Femur (tissue), 1 donor: ENCODE measurements around the gene CAST.
A peak's percentile ranks its signal among the peaks of the same experiment; 100 is the strongest.

Experiments
- DNase-seq: peaks from one replicate; pipeline ENCODE4 v3.0.0-alpha.2; 2017

CAST gene

GRCh38 chr5:96648593-96648992 is 13.6 kb upstream of the CAST start:
- no peak for DNase-seq

- no peak for DNase-seq
Observed at GRCh38 chr5:96649251-96649662, 12.9 kb upstream of the CAST start.

DNA sequence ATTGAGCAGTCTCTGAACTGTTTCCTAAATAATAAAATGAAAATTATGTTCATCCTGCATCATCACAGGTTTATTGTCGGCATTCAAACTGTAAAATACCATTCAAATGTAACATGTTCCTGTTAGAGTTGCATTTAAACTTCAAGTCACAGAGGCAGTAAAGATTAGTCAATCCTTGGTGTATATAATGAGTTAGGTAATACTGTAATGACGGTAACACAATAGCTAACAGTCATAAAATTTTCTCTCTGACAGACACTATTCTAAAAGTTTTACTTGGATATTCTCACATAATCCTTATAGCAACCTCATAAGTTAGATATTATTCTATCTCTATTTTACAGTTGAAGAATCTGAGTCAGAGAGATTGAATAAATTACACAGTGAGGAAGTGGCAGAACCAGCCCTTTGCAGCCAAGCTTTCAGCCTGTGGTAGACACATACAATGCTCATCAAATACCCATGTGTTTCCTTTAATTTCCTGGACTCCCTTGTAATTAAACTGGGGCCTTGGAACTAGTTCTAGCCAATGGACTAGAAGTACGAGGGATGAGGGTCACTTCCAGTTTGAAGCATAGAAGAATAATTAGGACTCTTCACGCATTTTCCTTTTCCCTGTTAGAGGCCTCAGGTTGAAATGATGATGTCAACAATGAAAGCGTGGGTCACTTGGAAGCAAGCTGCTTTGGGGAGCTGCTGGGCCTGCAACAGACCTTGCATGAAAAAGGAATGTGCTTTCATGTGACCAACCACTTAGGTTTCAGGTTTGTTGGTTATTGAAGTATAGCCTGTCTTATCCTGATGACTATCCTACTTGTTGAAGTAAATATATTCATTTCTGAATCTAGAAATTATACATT is 12.3 kb upstream of the CAST start:
- DNase-seq: no peak

DNA sequence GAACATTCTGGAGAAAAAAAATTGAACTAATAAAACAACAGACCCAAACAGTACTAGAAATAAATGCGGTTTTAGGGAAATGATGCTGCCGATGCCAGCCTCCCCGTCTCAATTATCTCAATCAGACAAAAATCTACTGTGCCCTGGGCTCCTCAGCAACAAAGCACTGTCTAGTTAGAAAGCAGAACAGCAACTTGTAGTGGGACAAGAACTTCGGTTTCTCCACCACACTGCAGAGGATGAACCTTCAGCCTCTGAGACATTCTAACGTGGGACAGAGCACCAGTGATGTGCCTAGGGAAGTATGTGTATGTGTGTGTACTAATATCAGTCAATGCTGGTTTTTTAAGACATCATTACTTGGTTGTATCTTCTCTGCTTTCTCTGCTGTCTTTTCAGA is 11.1 kb upstream of the CAST start:
- no peak for DNase-seq

- no peak for DNase-seq
Observed at GRCh38 chr5:96651948-96652753, 10.0 kb upstream of the CAST start.

DNA sequence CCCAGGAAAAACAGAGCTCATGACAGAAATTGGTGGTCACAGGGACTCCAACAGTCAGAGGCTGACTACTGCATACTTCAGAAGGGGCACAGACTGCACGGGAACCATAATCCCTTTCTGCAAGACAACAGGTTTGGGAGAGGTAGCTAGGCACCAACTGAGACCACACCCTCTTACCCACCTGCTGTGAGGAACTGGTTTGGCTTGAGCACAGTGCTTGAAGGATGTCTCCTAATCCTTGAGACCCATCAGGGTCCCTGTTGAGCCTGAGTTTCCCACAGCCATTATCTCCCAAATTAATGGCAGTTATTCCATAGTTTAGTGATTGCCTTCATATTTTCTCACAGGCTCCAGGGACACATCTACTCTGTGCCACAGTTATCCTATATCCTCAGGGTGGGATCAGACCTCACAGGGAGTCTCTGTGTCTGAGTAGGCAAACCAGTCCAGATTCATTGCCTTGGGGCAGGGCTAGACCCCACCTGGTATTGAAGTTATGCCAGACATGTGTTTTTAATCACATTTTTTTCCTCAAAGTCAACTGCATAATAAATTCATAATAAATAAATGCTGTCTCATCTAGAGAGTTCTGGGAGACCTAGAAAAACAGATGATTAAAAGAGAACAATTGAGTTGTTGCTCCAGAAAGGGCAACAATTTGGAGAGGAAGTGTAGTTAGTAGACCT is 9.3 kb upstream of the CAST start:
- no peak for DNase-seq

DNA sequence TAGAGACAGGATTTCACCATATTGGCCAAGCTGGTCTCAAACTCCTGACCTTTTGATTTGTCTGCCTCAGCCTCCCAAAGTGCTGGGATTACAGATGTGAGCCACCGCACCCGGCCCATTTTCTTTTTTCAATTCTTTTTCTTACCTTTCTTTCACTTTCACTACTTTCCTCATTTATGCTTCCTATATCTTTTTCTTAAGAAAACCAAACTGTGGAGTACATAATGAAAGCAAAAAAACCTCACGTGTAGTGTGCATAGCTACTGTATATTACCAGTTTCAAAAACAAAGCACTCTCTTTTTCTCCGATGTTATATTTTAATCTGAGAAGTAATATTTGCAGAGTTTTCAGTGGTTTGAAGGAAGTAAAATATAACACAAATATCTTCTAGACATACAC is 8.0 kb upstream of the CAST start:
- no peak for DNase-seq

DNA sequence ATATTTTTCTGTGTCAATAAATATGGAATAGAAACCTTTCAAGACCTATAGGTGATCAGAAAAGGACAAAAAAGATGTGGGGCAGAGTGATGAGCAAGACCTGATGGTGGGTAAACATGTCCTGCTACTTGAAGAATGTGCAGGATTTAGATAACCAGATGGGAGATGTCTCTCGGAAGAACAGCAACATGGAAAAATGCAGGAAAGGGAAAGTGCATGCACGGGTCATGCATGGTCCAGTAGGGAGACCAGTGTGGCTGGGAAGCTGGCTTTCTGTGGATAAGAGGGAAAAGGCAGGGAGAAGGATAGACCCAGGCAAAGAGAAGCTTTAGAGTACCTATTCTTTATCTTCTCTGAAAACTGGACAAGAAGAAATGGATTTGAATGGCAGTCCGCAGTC is 7.1 kb upstream of the CAST start:
- no peak for DNase-seq

DNA sequence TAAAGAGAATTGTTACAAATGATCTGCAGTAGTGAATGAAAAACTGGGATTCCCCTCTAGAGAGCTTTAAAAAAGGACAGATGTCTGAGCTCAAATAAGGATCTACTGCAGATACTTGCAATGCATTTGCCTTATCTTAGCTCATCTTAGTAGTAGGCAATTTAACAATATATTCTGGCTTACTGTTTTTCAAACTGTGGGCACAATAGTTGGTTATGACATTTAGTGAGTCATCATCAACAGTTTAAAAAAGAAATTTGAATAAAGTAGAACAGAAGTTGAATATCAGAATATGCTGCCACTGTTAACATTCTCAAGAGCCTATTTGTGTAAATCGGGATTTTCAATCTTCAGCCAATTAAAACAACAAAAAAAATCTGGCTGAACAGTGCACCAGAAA is 6.7 kb upstream of the CAST start:
- DNase-seq: no peak

GRCh38 chr5:96657068-96657467 is 5.1 kb upstream of the CAST start:
- peak; percentile 36 for DNase-seq

DNA sequence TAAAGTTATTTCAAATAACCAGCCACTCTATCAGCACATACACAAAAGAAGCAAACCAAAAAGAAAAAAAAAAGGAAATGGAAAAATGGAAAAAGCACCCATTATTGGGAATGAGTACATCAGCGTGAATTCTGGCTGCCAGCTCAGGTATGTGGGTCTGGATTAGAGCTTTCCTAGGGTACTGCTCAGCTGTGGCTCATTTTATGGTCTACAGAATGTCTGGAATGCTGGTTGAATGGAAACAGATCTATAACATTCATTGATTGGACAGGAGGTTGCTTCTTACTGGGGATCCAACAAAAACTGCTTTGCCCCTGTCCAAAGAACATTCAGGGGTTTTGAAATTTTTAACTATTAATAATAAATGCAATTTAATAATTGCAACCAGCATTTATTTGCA is 3.9 kb upstream of the CAST start:
- DNase-seq: no peak

GRCh38 chr5:96659170-96659569 is 3.0 kb upstream of the CAST start:
- no peak for DNase-seq

GRCh38 chr5:96660971-96661854 is 963 bp upstream of the CAST start:
- peak; percentile 40 for DNase-seq

GRCh38 chr5:96662725-96663518 is 746 bp downstream of the CAST start:
- DNase-seq: peak; percentile 95

DNA sequence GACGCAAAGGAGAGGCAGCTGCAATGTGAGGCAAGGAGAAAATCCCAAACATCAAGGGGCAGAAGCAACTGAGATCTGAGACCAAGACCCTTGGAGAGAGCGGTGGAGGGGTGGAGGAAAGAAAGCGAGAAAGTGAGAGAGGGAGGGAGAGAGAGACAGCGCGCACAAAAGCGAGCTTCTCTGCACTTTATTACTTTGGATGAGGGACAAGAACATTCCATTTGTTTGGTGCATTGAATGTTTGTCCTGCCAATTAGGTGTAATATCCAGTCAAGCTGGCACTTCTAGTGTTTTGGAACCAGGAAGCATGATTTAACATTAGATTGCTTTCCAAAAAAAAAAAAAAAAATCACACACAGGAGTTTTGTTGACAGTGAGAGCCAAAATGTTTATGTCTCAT is 1.4 kb downstream of the CAST start:
- DNase-seq: peak; percentile 18

GRCh38 chr5:96664669-96665068 is 2.5 kb downstream of the CAST start:
- no peak for DNase-seq

DNA sequence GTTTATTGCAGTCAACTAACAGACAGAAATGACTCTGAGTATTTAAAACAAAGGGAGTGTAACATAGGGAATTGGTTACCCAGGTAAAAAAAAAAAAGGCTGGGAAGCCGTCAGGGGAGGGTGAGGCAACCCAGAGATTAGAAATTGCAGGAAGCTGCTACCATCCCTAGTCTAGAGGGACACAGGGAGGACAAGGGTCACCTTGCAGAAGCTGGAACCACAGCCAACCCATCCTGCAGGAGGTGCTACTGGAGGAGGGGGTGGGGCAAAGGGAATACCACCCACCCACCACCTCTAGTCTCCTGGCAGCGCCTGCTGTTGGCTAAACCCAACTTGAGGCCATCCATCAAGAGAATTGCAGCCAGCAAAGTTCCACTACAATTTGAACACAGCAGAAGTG is 6.5 kb downstream of the CAST start:
- no peak for DNase-seq

GRCh38 chr5:96669909-96670308 is 7.7 kb downstream of the CAST start:
- no peak for DNase-seq

DNA sequence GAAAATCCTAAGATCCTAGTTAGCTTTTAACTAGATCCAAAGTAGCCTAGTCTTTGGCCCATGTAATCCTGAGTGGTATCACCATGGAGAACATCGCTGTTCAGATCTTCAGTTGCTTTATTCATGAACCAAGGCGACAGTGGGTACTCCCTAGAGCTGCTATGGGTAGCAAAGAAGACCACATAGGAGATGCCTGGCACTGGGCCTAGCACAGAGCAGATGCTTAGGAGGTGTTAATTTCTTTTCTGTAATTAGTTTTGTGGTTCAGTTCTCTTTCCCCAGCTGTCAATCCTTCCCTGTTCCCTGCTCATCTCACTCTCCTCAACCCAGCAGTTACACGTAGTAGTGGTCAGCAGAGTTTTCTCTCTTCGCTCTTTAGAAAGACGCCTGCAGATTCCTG is 9.3 kb downstream of the CAST start:
- no peak for DNase-seq

- no peak for DNase-seq
Observed at GRCh38 chr5:96673127-96673526, 11.0 kb downstream of the CAST start.

DNA sequence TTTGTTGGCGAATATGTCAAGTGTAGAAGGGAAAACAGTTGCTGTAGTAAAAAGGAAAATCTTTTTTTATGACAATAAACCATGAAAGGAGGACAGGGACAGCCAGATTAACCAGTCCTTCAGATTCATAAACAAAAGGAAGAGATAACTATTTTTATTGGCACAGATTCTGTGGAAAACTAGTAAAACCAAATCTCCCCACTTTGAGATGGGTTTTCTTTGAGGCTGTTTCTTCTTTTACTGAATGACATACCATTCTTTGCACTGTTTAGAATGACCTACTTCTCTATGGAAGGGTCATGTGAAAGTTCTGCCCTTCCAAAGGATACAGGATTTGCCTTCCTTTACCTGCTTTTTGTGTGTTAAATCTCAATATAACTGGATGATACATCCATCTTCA is 13.7 kb downstream of the CAST start:
- DNase-seq: no peak

- DNase-seq: no peak
Observed at GRCh38 chr5:96677496-96677895, 15.3 kb downstream of the CAST start.
